RCC 7860 (cell line): ENCODE measurements around the gene KRT32.

ENCODE experiments used
- DNase-seq: peaks from one replicate; pipeline ENCODE4 v3.0.0-alpha.2; 2015; ENCODE audit warnings: low spot score
- FAIRE-seq: peaks from 2 replicates; lab custom pipeline; 2012; peaks lifted over from hg19 to GRCh38; lab: Jason Lieb, UNC

KRT32 gene

GRCh38 chr17:41466988-41467387, at the start of gene KRT32:
KRT32 (minus strand) TSS chr17:41467386; CDS start chr17:41467325, 61 bp downstream.
- no peak for FAIRE-seq
- no peak for DNase-seq

- DNase-seq (no peak), FAIRE-seq (no peak)
Observed at GRCh38 chr17:41516830-41517283, 49.7 kb upstream of the KRT32 start.

GRCh38 chr17:41516147-41516829, 49.1 kb upstream of the KRT32 start:
- DNase-seq (no peak), FAIRE-seq (no peak)

GRCh38 chr17:41513168-41513547, 46.0 kb upstream of the KRT32 start:
- DNase-seq (no peak), FAIRE-seq (no peak)

- FAIRE-seq (no peak), DNase-seq (no peak)
Observed at GRCh38 chr17:41512546-41513167, 45.5 kb upstream of the KRT32 start.

GRCh38 chr17:41511716-41512115, 44.5 kb upstream of the KRT32 start:
- DNase-seq (no peak), FAIRE-seq (no peak)

GRCh38 chr17:41511116-41511515, 43.9 kb upstream of the KRT32 start:
- no peak for FAIRE-seq

GRCh38 chr17:41510251-41511065, 43.3 kb upstream of the KRT32 start:
- DNase-seq (peak; percentile 11), FAIRE-seq (no peak)

More at GRCh38 chr17:41511116-41511515, 43.9 kb upstream of the KRT32 start:
- no peak for DNase-seq

- no peak for FAIRE-seq
- no peak for DNase-seq
Observed at GRCh38 chr17:41507315-41507880, 40.2 kb upstream of the KRT32 start.

GRCh38 chr17:41505809-41506767, 38.9 kb upstream of the KRT32 start:
- no peak for DNase-seq
- FAIRE-seq: no peak

- no peak for FAIRE-seq
Observed at GRCh38 chr17:41505007-41505808, 38.0 kb upstream of the KRT32 start, which contains the start of gene KRT13. KRT13 (minus strand) TSS chr17:41505612; CDS start chr17:41505550, 62 bp downstream.

GRCh38 chr17:41504246-41504977, 37.2 kb upstream of the KRT32 start:
- DNase-seq: no peak
- FAIRE-seq: no peak

More at GRCh38 chr17:41505007-41505808, 38.0 kb upstream of the KRT32 start, which contains the start of gene KRT13:
- no peak for DNase-seq

- no peak for DNase-seq
- no peak for FAIRE-seq
Observed at GRCh38 chr17:41503202-41503601, 36.0 kb upstream of the KRT32 start.

- FAIRE-seq: peak; percentile 63
- peak; percentile 92 for DNase-seq
Observed at GRCh38 chr17:41500131-41500911, 33.1 kb upstream of the KRT32 start.

- FAIRE-seq: no peak
Observed at GRCh38 chr17:41499714-41500113, 32.5 kb upstream of the KRT32 start.

GRCh38 chr17:41498276-41498675, 31.1 kb upstream of the KRT32 start:
- FAIRE-seq (no peak), DNase-seq (no peak)

More at GRCh38 chr17:41499714-41500113, 32.5 kb upstream of the KRT32 start:
- DNase-seq: no peak

GRCh38 chr17:41496803-41497484, 29.8 kb upstream of the KRT32 start:
- DNase-seq (peak; percentile 89), FAIRE-seq (peak; percentile 2)
